ENCODE data around the gene MKKS. TPM values are rescaled to one million over a fixed set of nuclear protein-coding genes. Genes with fewer than 3 reads are reported as not detected.

The MKKS gene
- total RNA-seq, result 10 to 100 TPM; 18.6 to 29.8 TPM
- 10 to 100 TPM; 41.6 to 42.3 TPM for polyA plus RNA-seq (ENCODE audit: insufficient read length in 2 of 2)
- long read RNA-seq, donor 1, full-length matches to known transcripts, result 15 of 58 reads
- long read RNA-seq, donor 1, partial matches to known transcripts, result 43 of 58 reads
- long read RNA-seq, donor 1, other reads (novel, unspliced or antisense), result 0 of 58 reads
- long read RNA-seq, donor 2, full-length matches to known transcripts, result 9 of 24 reads
- long read RNA-seq, donor 2, partial matches to known transcripts, result 15 of 24 reads
- long read RNA-seq, donor 2, other reads (novel, unspliced or antisense), result 0 of 24 reads
- long read RNA-seq, donor 3, full-length matches to known transcripts, result 5 of 21 reads
- long read RNA-seq, donor 3, partial matches to known transcripts, result 16 of 21 reads
- long read RNA-seq, donor 3, other reads (novel, unspliced or antisense), result 0 of 21 reads
- long read RNA-seq, donor 4, full-length matches to known transcripts, result 6 of 80 reads
- long read RNA-seq, donor 4, partial matches to known transcripts, result 74 of 80 reads
- long read RNA-seq, donor 4, other reads (novel, unspliced or antisense), result 0 of 80 reads

DNA sequence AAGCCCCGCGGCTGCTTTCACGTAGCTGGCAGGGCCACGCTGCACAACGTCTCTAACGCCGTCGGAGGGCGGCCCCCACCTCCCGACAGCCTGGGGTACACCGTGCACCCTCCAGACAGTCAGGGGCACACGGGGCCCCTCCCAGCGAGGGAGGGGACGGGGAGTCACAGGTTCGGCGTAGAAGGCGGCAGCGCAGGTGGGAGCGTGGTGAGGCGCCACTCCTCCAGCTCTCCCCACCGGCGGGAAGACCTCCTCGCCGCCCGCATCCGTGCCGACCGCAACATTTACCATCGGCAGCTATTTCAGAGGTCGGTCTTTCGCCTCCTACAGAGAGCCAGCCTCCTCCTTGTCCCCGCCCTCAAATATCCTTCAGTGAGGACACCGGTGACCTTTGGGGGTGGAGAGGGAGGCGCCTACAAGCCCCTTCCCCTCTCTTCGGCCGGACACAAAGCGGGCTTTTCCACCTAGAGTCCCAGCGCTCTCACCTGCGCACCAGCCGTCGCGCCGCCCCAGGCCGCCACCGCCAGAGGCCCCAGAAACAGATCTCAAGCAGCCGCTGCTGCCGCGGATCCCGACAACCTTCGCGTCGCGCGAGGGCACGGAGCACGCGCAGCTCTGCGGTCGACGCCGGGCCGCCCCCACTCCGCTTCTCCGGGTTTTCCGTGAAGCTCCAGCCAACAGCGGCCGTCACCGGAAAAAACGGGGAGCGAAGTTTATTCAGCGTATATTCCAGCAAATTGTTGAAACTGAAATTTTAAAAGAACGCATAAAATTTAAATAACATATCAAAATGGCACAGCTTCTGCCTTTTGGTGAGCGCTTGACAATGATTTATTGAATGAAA, at the start of gene MKKS:
Gene MKKS (minus strand): TSS at position 600 of the 844 bp plus-strand sequence. CDS start 20,708 bp downstream, outside the sequence.
- WGBS (ENCODE audit: insufficient coverage), result 0% methylated on average over 63 of the region's 73 CpGs
- Histone ChIP-seq H3K27me3 (ENCODE audit: control insufficient read depth, insufficient read depth, low read length) (no peaks in the 10 kb centered on the region), H3K27ac (ENCODE audit: low read depth, low read length) (peak within 1 kb of the TSS; percentile 89)

DNA sequence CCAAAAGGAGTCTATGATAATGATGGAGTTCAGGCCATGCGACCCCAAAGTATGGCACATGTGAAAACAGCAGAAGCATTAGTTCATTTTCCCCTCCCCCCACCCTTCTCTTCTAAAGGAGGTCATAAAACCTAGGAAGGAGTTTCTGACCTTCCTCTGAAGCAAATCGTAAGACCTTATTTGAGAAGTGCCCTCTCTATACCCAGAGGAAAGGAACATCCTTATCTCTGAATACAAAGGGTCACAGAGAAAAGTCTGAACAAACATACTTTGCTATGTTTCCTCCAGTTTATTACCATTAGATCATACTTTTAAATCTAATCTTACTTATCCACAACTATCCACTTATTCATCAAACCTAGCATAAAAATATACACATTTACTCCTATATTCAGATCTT, 49.7 kb upstream of the MKKS start:
- Histone ChIP-seq H3K9me3 (ENCODE audit: control insufficient read depth, insufficient read depth, low read length) (no peaks in the 10 kb centered on the region), H3K4me1 (ENCODE audit: control insufficient read depth, insufficient read depth, low read length) (no peaks in the 10 kb centered on the region), H3K36me3 (ENCODE audit: control insufficient read depth, insufficient read depth, low read length) (no peaks in the 10 kb centered on the region), H3K4me3 (ENCODE audit: low read depth, low read length) (no peak overlapping the region), H3K27ac (ENCODE audit: low read depth, low read length) (no peak overlapping the region), H3K27me3 (ENCODE audit: control insufficient read depth, insufficient read depth, low read length) (no peaks in the 10 kb centered on the region)
- no peak for DNase-seq (ENCODE audit: low read depth in 4 of 6, low spot score in 6 of 6)
- WGBS (ENCODE audit: insufficient coverage), result no CpG with 5 or more reads among the region's 2 CpGs

More for the DNA sequence above, at the start of gene MKKS:
- H3K4me3 ChIP-seq (ENCODE audit: low read depth, low read length), result peak within 1 kb of the TSS; percentile 89
- no peaks in the 10 kb centered on the region for H3K36me3 ChIP-seq (ENCODE audit: control insufficient read depth, insufficient read depth, low read length)
- peaks cover 11% of the 10 kb centered on the region for H3K4me1 ChIP-seq (ENCODE audit: control insufficient read depth, insufficient read depth, low read length)
- no peaks in the 10 kb centered on the region for H3K9me3 ChIP-seq (ENCODE audit: control insufficient read depth, insufficient read depth, low read length)
- DNase-seq (ENCODE audit: low read depth in 4 of 6, low spot score in 6 of 6), result peak in 5 of 6 donors; percentile 86 to 98 (median 89)

DNA sequence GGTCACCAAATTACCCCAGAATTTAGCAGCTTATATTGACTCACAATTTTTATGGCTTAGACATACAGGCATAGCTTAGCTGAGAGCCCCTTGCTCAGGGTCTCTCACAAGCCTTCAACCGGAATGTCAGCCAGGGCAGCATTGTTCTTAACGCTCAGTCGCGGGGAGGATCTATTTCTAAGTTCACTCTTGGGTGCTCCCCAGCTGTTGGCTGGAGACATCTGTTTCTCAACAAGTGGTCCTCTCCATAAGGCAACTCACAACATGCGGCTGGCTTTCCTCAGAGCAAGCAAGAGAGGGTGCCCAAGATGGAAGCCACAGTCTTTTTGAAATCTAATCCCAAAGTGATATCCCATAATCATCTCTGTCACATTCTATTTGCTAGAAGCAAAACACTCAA, 47.7 kb upstream of the MKKS start:
- H3K27me3 ChIP-seq (ENCODE audit: control insufficient read depth, insufficient read depth, low read length), result no peaks in the 10 kb centered on the region
- H3K27ac ChIP-seq (ENCODE audit: low read depth, low read length), result no peak overlapping the region
- H3K9me3 ChIP-seq (ENCODE audit: control insufficient read depth, insufficient read depth, low read length), result no peaks in the 10 kb centered on the region
- H3K4me1 ChIP-seq (ENCODE audit: control insufficient read depth, insufficient read depth, low read length), result no peaks in the 10 kb centered on the region
- DNase-seq (ENCODE audit: low read depth in 4 of 6, low spot score in 6 of 6), result no peak
- no peak overlapping the region for H3K4me3 ChIP-seq (ENCODE audit: low read depth, low read length)
- H3K36me3 ChIP-seq (ENCODE audit: control insufficient read depth, insufficient read depth, low read length), result no peaks in the 10 kb centered on the region
- 62% methylated on average over 5 of the region's 5 CpGs for WGBS (ENCODE audit: insufficient coverage)

DNA sequence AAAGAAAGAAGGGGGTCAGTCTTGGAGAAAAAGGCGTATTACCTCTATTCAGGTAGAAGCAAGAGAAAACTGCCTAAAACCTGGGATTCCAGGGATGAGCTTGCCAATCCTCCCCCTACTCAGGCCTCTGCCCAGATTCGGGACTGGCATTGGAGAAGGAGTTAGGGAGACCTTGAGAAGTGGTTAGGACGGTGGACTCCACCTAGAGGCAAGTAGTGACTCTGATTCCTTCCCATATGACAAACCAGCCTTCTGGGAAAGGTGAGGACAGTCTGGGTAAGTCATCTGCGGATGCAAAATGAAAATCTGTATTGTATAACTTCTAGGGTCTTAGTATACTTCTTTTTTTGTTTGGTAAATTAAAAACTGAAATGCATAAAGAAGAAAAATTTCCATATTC, 44.9 kb upstream of the MKKS start:
- no CpG with 5 or more reads among the region's 4 CpGs for WGBS (ENCODE audit: insufficient coverage)
- no peak overlapping the region for H3K27ac ChIP-seq (ENCODE audit: low read depth, low read length)
- no peak for DNase-seq (ENCODE audit: low read depth in 4 of 6, low spot score in 6 of 6)
- H3K4me1 ChIP-seq (ENCODE audit: control insufficient read depth, insufficient read depth, low read length), result no peaks in the 10 kb centered on the region
- H3K9me3 ChIP-seq (ENCODE audit: control insufficient read depth, insufficient read depth, low read length), result no peaks in the 10 kb centered on the region
- no peaks in the 10 kb centered on the region for H3K27me3 ChIP-seq (ENCODE audit: control insufficient read depth, insufficient read depth, low read length)
- H3K36me3 ChIP-seq (ENCODE audit: control insufficient read depth, insufficient read depth, low read length), result no peaks in the 10 kb centered on the region
- H3K4me3 ChIP-seq (ENCODE audit: low read depth, low read length), result no peak overlapping the region

GRCh38 chr20:10478205-10478604, 44.2 kb upstream of the MKKS start:
- H3K4me1 ChIP-seq (ENCODE audit: control insufficient read depth, insufficient read depth, low read length), result no peaks in the 10 kb centered on the region
- no CpG with 5 or more reads among the region's 1 CpG for WGBS (ENCODE audit: insufficient coverage)
- H3K9me3 ChIP-seq (ENCODE audit: control insufficient read depth, insufficient read depth, low read length), result no peaks in the 10 kb centered on the region
- no peak overlapping the region for H3K27ac ChIP-seq (ENCODE audit: low read depth, low read length)
- no peak overlapping the region for H3K4me3 ChIP-seq (ENCODE audit: low read depth, low read length)
- H3K36me3 ChIP-seq (ENCODE audit: control insufficient read depth, insufficient read depth, low read length), result no peaks in the 10 kb centered on the region
- no peak for DNase-seq (ENCODE audit: low read depth in 4 of 6, low spot score in 6 of 6)
- no peaks in the 10 kb centered on the region for H3K27me3 ChIP-seq (ENCODE audit: control insufficient read depth, insufficient read depth, low read length)

GRCh38 chr20:10476319-10476724, 42.3 kb upstream of the MKKS start:
- Histone ChIP-seq H3K9me3 (ENCODE audit: control insufficient read depth, insufficient read depth, low read length) (no peaks in the 10 kb centered on the region), H3K27me3 (ENCODE audit: control insufficient read depth, insufficient read depth, low read length) (no peaks in the 10 kb centered on the region), H3K4me3 (ENCODE audit: low read depth, low read length) (no peak overlapping the region), H3K27ac (ENCODE audit: low read depth, low read length) (no peak overlapping the region), H3K4me1 (ENCODE audit: control insufficient read depth, insufficient read depth, low read length) (no peaks in the 10 kb centered on the region), H3K36me3 (ENCODE audit: control insufficient read depth, insufficient read depth, low read length) (no peaks in the 10 kb centered on the region)
- DNase-seq (ENCODE audit: low read depth in 4 of 6, low spot score in 6 of 6), result no peak
- no CpG with 5 or more reads among the region's 3 CpGs for WGBS (ENCODE audit: insufficient coverage)

DNA sequence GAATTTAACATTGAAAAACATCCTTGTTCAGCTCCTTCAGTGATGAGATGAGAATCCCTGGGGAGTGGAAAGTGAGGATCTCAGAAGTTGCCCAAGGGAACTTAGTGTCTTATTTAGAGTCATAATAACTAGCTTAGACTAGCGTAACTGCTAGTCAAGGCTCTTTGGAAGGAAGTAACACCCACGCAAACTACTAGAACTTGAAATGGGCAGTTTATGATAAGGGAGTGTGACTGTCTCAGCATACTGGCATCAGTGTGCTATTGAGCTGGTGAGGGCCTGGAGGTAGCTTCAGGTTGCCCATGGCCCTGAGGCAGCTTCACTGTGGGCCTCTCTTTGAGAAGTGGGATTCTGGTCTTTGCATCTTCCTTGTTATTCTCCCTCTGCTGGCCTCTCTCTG, 41.2 kb upstream of the MKKS start:
- H3K27ac ChIP-seq (ENCODE audit: low read depth, low read length), result no peak overlapping the region

DNA sequence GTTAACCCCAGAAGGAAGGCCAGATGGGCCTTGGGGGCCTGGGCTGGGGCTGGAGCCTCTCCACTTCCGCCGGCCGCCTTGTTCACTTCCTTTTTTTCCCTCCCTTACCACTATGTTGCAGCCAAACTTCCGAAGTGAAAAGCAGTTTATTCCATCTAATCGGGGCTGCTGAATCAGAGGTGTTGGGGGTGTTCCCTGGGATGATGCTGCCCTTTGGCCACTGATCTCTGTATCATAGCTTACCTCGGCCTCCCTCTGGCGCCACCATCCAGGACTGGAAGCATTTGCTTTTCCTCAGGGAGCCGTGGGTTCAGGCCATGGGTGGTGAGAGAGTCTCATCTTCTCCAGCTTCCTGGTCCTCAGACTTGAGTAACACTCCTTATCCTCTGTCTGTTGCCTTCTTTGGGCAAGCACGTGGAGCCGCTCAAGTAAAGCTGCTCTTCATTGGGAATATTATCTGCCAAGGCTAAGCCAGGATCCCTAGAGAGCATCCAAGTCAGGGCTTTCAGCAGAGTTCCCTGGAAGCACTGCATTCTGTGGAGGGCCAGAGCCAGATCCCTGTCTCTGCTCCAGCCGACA, 40.7 kb upstream of the MKKS start:
- no peaks in the 10 kb centered on the region for H3K9me3 ChIP-seq (ENCODE audit: control insufficient read depth, insufficient read depth, low read length)
- no peak overlapping the region for H3K27ac ChIP-seq (ENCODE audit: low read depth, low read length)
- DNase-seq (ENCODE audit: low read depth in 4 of 6, low spot score in 6 of 6), result no peak

More for the DNA sequence above, 41.2 kb upstream of the MKKS start:
- H3K36me3 ChIP-seq (ENCODE audit: control insufficient read depth, insufficient read depth, low read length), result no peaks in the 10 kb centered on the region
- no peaks in the 10 kb centered on the region for H3K27me3 ChIP-seq (ENCODE audit: control insufficient read depth, insufficient read depth, low read length)
- H3K9me3 ChIP-seq (ENCODE audit: control insufficient read depth, insufficient read depth, low read length), result no peaks in the 10 kb centered on the region
- H3K4me1 ChIP-seq (ENCODE audit: control insufficient read depth, insufficient read depth, low read length), result no peaks in the 10 kb centered on the region
- DNase-seq (ENCODE audit: low read depth in 4 of 6, low spot score in 6 of 6), result no peak
- 96% methylated on average over 2 of the region's 2 CpGs for WGBS (ENCODE audit: insufficient coverage)
- no peak overlapping the region for H3K4me3 ChIP-seq (ENCODE audit: low read depth, low read length)

DNA sequence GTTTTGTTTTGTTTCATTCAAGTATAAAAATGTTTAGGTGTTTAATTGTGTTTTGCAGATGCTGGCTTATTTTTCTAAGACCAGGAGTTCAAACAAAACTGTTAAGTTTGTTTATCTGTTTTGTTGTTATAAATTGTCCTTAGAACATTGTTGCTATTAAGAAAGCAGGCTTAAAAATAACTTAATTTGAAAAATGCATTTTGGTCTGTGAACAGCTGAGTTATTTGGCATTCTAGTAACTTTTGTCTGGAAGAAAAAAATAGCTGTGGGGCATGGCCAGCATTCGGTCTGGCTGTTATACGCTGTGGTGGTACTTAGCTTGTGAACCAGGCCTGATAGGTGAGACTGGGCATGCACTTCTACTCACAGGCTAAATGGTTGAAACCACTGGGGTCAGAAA, 38.8 kb upstream of the MKKS start:
- WGBS (ENCODE audit: insufficient coverage), result 75% methylated on average over 2 of the region's 2 CpGs
- Histone ChIP-seq H3K9me3 (ENCODE audit: control insufficient read depth, insufficient read depth, low read length) (no peaks in the 10 kb centered on the region), H3K36me3 (ENCODE audit: control insufficient read depth, insufficient read depth, low read length) (no peaks in the 10 kb centered on the region), H3K4me1 (ENCODE audit: control insufficient read depth, insufficient read depth, low read length) (peaks cover 4% of the 10 kb centered on the region), H3K4me3 (ENCODE audit: low read depth, low read length) (no peak overlapping the region), H3K27ac (ENCODE audit: low read depth, low read length) (no peak overlapping the region), H3K27me3 (ENCODE audit: control insufficient read depth, insufficient read depth, low read length) (no peaks in the 10 kb centered on the region)
- DNase-seq (ENCODE audit: low read depth in 4 of 6, low spot score in 6 of 6), result no peak

More for the DNA sequence above, 40.7 kb upstream of the MKKS start:
- Histone ChIP-seq H3K27me3 (ENCODE audit: control insufficient read depth, insufficient read depth, low read length) (no peaks in the 10 kb centered on the region), H3K4me3 (ENCODE audit: low read depth, low read length) (no peak overlapping the region), H3K4me1 (ENCODE audit: control insufficient read depth, insufficient read depth, low read length) (peaks cover 4% of the 10 kb centered on the region), H3K36me3 (ENCODE audit: control insufficient read depth, insufficient read depth, low read length) (no peaks in the 10 kb centered on the region)
- WGBS (ENCODE audit: insufficient coverage), result 98% methylated on average over 4 of the region's 11 CpGs
